ENCODE data around the gene TAP1. TPM values are rescaled to one million over a fixed set of nuclear protein-coding genes. Genes with fewer than 3 reads are reported as not detected.

The TAP1 gene
- total and polyA plus RNA-seq, 2 of the 8 experiments (the other 6 are each of a cell fraction or from before 2014, with no cell fraction given): 16.8 to 22.0 TPM

- Histone ChIP-seq H3K4me3 (ENCODE audit: extremely low read depth in 1 of 4, insufficient read depth in 2 of 4, low read depth in 3 of 4, low read length in 4 of 4) (no peak overlapping the region), H4K20me1 (replicated peaks in 1 of 2; ENCODE audit: control insufficient read depth in 1 of 2, insufficient read depth in 2 of 2, low read length in 2 of 2) (peaks cover 0 to 3% of the 10 kb centered on the region in 2 experiments), H3K4me1 (replicated peaks in 1 of 4; ENCODE audit: control insufficient read depth in 3 of 4, insufficient read depth in 4 of 4, low read length in 3 of 4) (peaks cover 0 to 7% (median 5%) of the 10 kb centered on the region in 4 experiments; a peak in 5 of 7 replicates), H3K27ac (ENCODE audit: low read depth, low read length) (no peak overlapping the region), H2BK20ac (ENCODE audit: low read length) (no peak overlapping the region), H3K56ac (replicated peaks; ENCODE audit: insufficient read length, low read depth, low read length) (no peak overlapping the region), H3K4me2 (ENCODE audit: insufficient read depth in 1 of 2, low read depth in 2 of 2, low read length in 2 of 2) (no peak overlapping the region), H3K18ac (ENCODE audit: extremely low read depth, low read length) (no peak overlapping the region), H2BK120ac (replicated peaks; ENCODE audit: low read depth, low read length) (no peak overlapping the region), H4K91ac (replicated peaks; ENCODE audit: insufficient read length, low read length) (no peak overlapping the region), H3K9ac (replicated peaks in 1 of 4; ENCODE audit: extremely low read depth in 1 of 4, low read depth in 3 of 4, low read length in 3 of 4) (no peak overlapping the region), H3K36me3 (ENCODE audit: control insufficient read depth in 2 of 4, insufficient read depth in 4 of 4, low read length in 3 of 4) (no peaks in the 10 kb centered on the region; a peak in 4 of 8 replicates), H3K23me2 (ENCODE audit: low read depth, low read length) (peaks cover 16% of the 10 kb centered on the region), H3K4ac (replicated peaks; ENCODE audit: insufficient read length, low read depth, low read length) (no peak overlapping the region), H3K23ac (ENCODE audit: insufficient read length) (no peak overlapping the region), H4K5ac (ENCODE audit: insufficient read length, low read depth, low read length) (no peak overlapping the region), H3K14ac (ENCODE audit: insufficient read length) (no peak overlapping the region), H3K79me1 (ENCODE audit: low read depth, low read length) (no peaks in the 10 kb centered on the region), H3K9me3 (ENCODE audit: insufficient read depth in 2 of 2, low read depth in 1 of 2, low read length in 1 of 2) (no peaks in the 10 kb centered on the region), H3K27me3 (replicated peaks in 1 of 4; ENCODE audit: control insufficient read depth in 3 of 4, extremely low read depth in 1 of 4, insufficient read depth in 3 of 4, low read length in 3 of 4) (peaks cover 0 to 11% (median 10%) of the 10 kb centered on the region in 4 experiments; a peak in 4 of 7 replicates), H4K8ac (ENCODE audit: extremely low read depth, insufficient read depth, low read length) (no peak overlapping the region), H2BK5ac (ENCODE audit: low read depth, low read length) (no peak overlapping the region), H2AFZ (ENCODE audit: low read length) (no peak overlapping the region), H2BK12ac (ENCODE audit: low read depth, low read length) (no peak overlapping the region), H3K79me2 (ENCODE audit: control insufficient read depth in 1 of 2, insufficient read depth in 2 of 2, low read length in 2 of 2) (no peaks in the 10 kb centered on the region), H2BK15ac (ENCODE audit: low read length) (no peak overlapping the region), H2AK5ac (ENCODE audit: low read depth, low read length) (no peak overlapping the region)
- FAIRE-seq: no peak
- DNase-seq (ENCODE audit: low read depth in 1 of 2, low spot score in 2 of 2): no peak
- 91% methylated on average over 6 of the region's 6 CpGs; no CpG with 5 or more reads in 1 of the 2 experiments for WGBS, 2 experiments (ENCODE audit: extremely low coverage in 1 of 2, insufficient coverage in 1 of 2, insufficient read length in 1 of 2, insufficient replicate concordance in 2 of 2, low coverage in 1 of 2, low lambda C conversion rate in 2 of 2, missing lambda C conversion rate in 1 of 2)
- TF ChIP-seq EZH2 (IDR thresholded peaks at IDR 0.05; ENCODE audit: low read depth, low read length, severe bottlenecking): no peak
- TF ChIP-seq CBX8 (IDR thresholded peaks at IDR 0.05; ENCODE audit: borderline replicate concordance, low read depth, low read length): no peak
- no peak for TF ChIP-seq SRF (IDR thresholded peaks at IDR 0.05; ENCODE audit: low read depth, low read length)
- no peak for TF ChIP-seq SP4 (IDR thresholded peaks at IDR 0.05; ENCODE audit: low read length)
- no peak for TF ChIP-seq EGR1 (IDR thresholded peaks at IDR 0.05; ENCODE audit: borderline replicate concordance, low read depth, low read length)
- no peak for TF ChIP-seq ZNF274 (IDR thresholded peaks at IDR 0.05; ENCODE audit: borderline replicate concordance, extremely low read depth, low read length)
- TF ChIP-seq KDM5A (IDR thresholded peaks at IDR 0.05; ENCODE audit: low read length): no peak
- TF ChIP-seq SP1 (IDR thresholded peaks at IDR 0.05; ENCODE audit: low read depth, low read length): no peak
- no peak for TF ChIP-seq ATF3 (IDR thresholded peaks at IDR 0.05; ENCODE audit: insufficient read depth, low read depth, low read length)
- POLR2A ChIA-PET (ENCODE audit: partially characterized antibody): interaction anchor here (0.9 to 1.3 kb wide), 2 partner anchors 26 to 130 kb away, joined by 3 to 4 read pairs; no protein-coding TSS in a partner anchor
- CTCF ChIA-PET (ENCODE audit: partially characterized antibody): interaction anchor here (0.7 to 11.2 kb wide), 6 partner anchors 9 to 416 kb away, joined by 3 to 402 read pairs (median 5); partner anchors contain the start of genes HLA-DMA, PSMB9 and TAP1
Measured at GRCh38 chr6:32842021-32842650, 11.4 kb downstream of the TAP1 start.

Measured in H1 (cell line).